ENCODE results near the gene SNED1. TPM values are rescaled to one million over a fixed set of nuclear protein-coding genes. Genes with fewer than 3 reads are reported as not detected.

SNED1 gene
- polyA plus RNA-seq, 1 donor (not counting 4 experiments of a cell fraction or from before 2014, with no cell fraction given): 0.12 TPM

DNA sequence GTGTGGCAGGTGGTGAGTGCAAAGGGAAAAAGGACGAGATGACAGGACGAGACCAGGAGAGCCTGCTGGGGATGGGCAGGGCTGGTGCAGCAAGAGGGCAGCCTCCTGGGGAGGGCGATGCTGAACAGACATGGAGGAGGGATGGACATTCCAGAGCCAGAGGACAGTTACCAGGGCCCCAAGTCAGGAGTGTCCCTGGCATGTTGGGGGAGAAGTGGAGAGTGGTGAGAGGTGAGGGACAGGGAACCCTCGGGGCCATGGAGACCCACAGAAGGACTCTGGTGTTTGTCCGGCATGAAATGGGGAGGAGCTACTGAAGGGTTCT is 84.6 kb downstream of the SNED1 start:
- no peak overlapping the region for H3K9ac ChIP-seq (ENCODE audit: control insufficient read depth, extremely low read depth, insufficient read depth, low read length)
- H2AFZ ChIP-seq (ENCODE audit: control insufficient read depth, low read length): no peak overlapping the region
- no peaks in the 10 kb centered on the region for H3K27me3 ChIP-seq (ENCODE audit: control insufficient read depth, extremely low read depth, insufficient read depth, low read length)
- DNase-seq (ENCODE audit: low read depth, low spot score) (no peak), FAIRE-seq (no peak)
- no peak overlapping the region for H3K4me3 ChIP-seq (ENCODE audit: control insufficient read depth in 2 of 3, extremely low read depth in 1 of 3, insufficient read depth in 2 of 3, low read depth in 1 of 3, low read length in 3 of 3)
- no peaks in the 10 kb centered on the region for H3K4me1 ChIP-seq (ENCODE audit: control insufficient read depth, extremely low read depth, insufficient read depth, low read length)
- TF ChIP-seq, protein P1, sequence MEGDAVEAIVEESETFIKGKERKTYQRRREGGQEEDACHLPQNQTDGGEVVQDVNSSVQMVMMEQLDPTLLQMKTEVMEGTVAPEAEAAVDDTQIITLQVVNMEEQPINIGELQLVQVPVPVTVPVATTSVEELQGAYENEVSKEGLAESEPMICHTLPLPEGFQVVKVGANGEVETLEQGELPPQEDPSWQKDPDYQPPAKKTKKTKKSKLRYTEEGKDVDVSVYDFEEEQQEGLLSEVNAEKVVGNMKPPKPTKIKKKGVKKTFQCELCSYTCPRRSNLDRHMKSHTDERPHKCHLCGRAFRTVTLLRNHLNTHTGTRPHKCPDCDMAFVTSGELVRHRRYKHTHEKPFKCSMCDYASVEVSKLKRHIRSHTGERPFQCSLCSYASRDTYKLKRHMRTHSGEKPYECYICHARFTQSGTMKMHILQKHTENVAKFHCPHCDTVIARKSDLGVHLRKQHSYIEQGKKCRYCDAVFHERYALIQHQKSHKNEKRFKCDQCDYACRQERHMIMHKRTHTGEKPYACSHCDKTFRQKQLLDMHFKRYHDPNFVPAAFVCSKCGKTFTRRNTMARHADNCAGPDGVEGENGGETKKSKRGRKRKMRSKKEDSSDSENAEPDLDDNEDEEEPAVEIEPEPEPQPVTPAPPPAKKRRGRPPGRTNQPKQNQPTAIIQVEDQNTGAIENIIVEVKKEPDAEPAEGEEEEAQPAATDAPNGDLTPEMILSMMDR (optimal IDR thresholded peaks at IDR 0.05 in 1 of 3, IDR thresholded peaks at IDR 0.05 in 1 of 3, conservative IDR thresholded peaks at IDR 0.05 in 1 of 3; ENCODE audit: extremely low read depth in 1 of 3, insufficient read depth in 2 of 3, low read length in 3 of 3): no peak
- no peak for TF ChIP-seq EZH2 (IDR thresholded peaks at IDR 0.05; ENCODE audit: low read length)
- H3K27ac ChIP-seq (ENCODE audit: control insufficient read depth, insufficient read depth, low read length): no peak overlapping the region
- dilution Hi-C loops (cut with MboI; ENCODE audit: extremely low pct_ligation_motif_present, low sequenced_read_pairs): no loop called here
- H3K36me3 ChIP-seq (ENCODE audit: control insufficient read depth in 2 of 2, extremely low read depth in 1 of 2, insufficient read depth in 2 of 2, low read length in 2 of 2): peaks cover 7 to 12% of the 10 kb centered on the region in 2 experiments
- no peaks in the 10 kb centered on the region for H4K20me1 ChIP-seq (ENCODE audit: control insufficient read depth, extremely low read depth, insufficient read depth, low read length)
- no peaks in the 10 kb centered on the region for H3K9me1 ChIP-seq (ENCODE audit: control insufficient read depth, extremely low read depth, insufficient read depth, low read length)
- no peaks in the 10 kb centered on the region for H3K9me3 ChIP-seq (ENCODE audit: control insufficient read depth, low read depth, low read length)
- no peak overlapping the region for H3K4me2 ChIP-seq (ENCODE audit: control insufficient read depth, extremely low read depth, insufficient read depth, low read depth, low read length)
- no peaks in the 10 kb centered on the region for H3K79me2 ChIP-seq (ENCODE audit: control insufficient read depth, insufficient read depth, low read length)

DNA sequence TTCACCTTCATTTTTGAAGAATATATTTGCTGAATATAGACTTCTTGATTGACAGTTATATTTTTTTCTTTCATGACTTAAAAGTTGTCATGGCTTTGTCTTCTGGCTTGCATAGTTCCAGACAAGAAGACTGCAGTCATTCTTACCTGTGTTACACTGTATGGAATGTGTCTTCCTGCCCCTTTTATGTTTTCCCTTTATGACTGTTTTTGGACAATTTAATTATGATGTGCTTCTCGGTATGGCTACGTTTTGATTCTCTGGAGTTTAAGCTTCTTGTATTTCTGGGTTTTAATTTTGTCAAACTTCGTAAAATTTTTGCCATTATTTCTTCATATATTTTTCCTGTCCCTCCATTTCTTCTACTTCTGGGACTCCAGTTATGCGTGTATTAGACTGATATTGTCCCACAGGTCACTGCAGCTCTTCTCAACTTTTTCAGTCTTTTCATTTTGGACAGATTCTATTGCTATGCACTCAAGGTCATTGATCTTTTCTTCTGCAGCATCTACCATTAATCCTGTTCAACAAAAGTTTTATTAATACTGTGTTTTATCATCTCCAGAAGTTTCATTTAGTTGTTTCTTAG is 86.5 kb downstream of the SNED1 start:
- Histone ChIP-seq H3K9me3 (ENCODE audit: control insufficient read depth, low read depth, low read length) (no peaks in the 10 kb centered on the region), H3K4me3 (ENCODE audit: control insufficient read depth in 2 of 3, extremely low read depth in 1 of 3, insufficient read depth in 2 of 3, low read depth in 1 of 3, low read length in 3 of 3) (no peak overlapping the region), H3K36me3 (ENCODE audit: control insufficient read depth in 2 of 2, extremely low read depth in 1 of 2, insufficient read depth in 2 of 2, low read length in 2 of 2) (peaks cover 7 to 20% of the 10 kb centered on the region in 2 experiments), H3K4me2 (ENCODE audit: control insufficient read depth, extremely low read depth, insufficient read depth, low read depth, low read length) (no peak overlapping the region), H3K9me1 (ENCODE audit: control insufficient read depth, extremely low read depth, insufficient read depth, low read length) (no peaks in the 10 kb centered on the region), H2AFZ (ENCODE audit: control insufficient read depth, low read length) (no peak overlapping the region), H3K9ac (ENCODE audit: control insufficient read depth, extremely low read depth, insufficient read depth, low read length) (no peak overlapping the region), H3K27ac (ENCODE audit: control insufficient read depth, insufficient read depth, low read length) (no peak overlapping the region), H3K4me1 (ENCODE audit: control insufficient read depth, extremely low read depth, insufficient read depth, low read length) (no peaks in the 10 kb centered on the region), H4K20me1 (ENCODE audit: control insufficient read depth, extremely low read depth, insufficient read depth, low read length) (no peaks in the 10 kb centered on the region), H3K27me3 (ENCODE audit: control insufficient read depth, extremely low read depth, insufficient read depth, low read length) (no peaks in the 10 kb centered on the region), H3K79me2 (ENCODE audit: control insufficient read depth, insufficient read depth, low read length) (no peaks in the 10 kb centered on the region)
- TF ChIP-seq, protein P1 (optimal IDR thresholded peaks at IDR 0.05 in 1 of 3, IDR thresholded peaks at IDR 0.05 in 1 of 3, conservative IDR thresholded peaks at IDR 0.05 in 1 of 3; ENCODE audit: extremely low read depth in 1 of 3, insufficient read depth in 2 of 3, low read length in 3 of 3): no peak
- no peak for TF ChIP-seq EZH2 (IDR thresholded peaks at IDR 0.05; ENCODE audit: low read length)
- dilution Hi-C loops (cut with MboI; ENCODE audit: extremely low pct_ligation_motif_present, low sequenced_read_pairs): no loop called here
- DNase-seq (ENCODE audit: low read depth, low spot score) (no peak), FAIRE-seq (no peak)
